ENCODE data around the gene DRGX.

The DRGX gene

GRCh38 chr10:49349390-49349789 lies 46.5 kb downstream of the DRGX start:
- TF ChIP-seq EZH2phosphoT487 (IDR thresholded peaks at IDR 0.05; ENCODE audit: low read length): no peak
- no peak for TF ChIP-seq CTCF (IDR thresholded peaks at IDR 0.05; ENCODE audit: low read length)
- TF ChIP-seq EZH2 (optimal IDR thresholded peaks at IDR 0.05; ENCODE audit: low read depth, low read length): no peak
- Histone ChIP-seq H3K79me2 (ENCODE audit: low read length) (no peaks in the 10 kb centered on the region), H3K4me3 (ENCODE audit: low read length) (no peak overlapping the region), H4K20me1 (ENCODE audit: insufficient read depth, low read length) (no peaks in the 10 kb centered on the region), H2AFZ (ENCODE audit: low read length) (no peak overlapping the region), H3K4me1 (ENCODE audit: low read length) (no peaks in the 10 kb centered on the region), H3K9ac (ENCODE audit: low read length) (no peak overlapping the region), H3K9me3 (replicated peaks; ENCODE audit: insufficient read depth, low read length) (no peaks in the 10 kb centered on the region), H3K36me3 (replicated peaks; ENCODE audit: insufficient read depth, low read length) (no peaks in the 10 kb centered on the region), H3K9me2 (replicated peaks; ENCODE audit: insufficient read depth, low read length) (no peaks in the 10 kb centered on the region), H3F3A (ENCODE audit: insufficient read depth, low read length) (no peaks in the 10 kb centered on the region), H3K4me2 (ENCODE audit: low read depth, low read length) (no peak overlapping the region), H3K27ac (ENCODE audit: low read length) (no peak overlapping the region), H3K27me3 (replicated peaks; ENCODE audit: insufficient read depth, low read length) (no peaks in the 10 kb centered on the region)
- DNase-seq: no peak

DNA sequence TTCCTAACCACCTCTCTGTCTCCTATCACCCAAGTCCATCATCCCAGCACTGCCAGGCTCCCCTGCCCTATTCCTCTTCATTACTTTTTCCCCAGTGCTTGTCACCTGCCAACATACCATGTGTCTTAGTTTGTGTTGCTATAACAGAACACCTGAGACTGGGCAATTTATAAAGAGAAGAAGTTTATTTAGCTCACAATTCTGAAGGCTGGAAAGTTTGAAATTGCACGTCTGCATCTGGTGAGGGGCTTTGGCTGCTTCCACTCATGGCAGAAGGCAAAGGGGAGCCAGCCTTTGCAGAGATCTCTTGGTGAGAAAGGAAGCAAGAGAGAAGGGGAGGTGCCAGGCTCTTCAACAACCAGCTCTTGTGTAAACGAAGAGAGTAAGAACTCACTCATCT lies 47.3 kb downstream of the DRGX start:
- Histone ChIP-seq H3K4me3 (ENCODE audit: low read length) (no peak overlapping the region), H3K9me2 (replicated peaks; ENCODE audit: insufficient read depth, low read length) (no peaks in the 10 kb centered on the region), H3K9ac (ENCODE audit: low read length) (no peak overlapping the region), H3K79me2 (ENCODE audit: low read length) (no peaks in the 10 kb centered on the region), H3F3A (ENCODE audit: insufficient read depth, low read length) (no peaks in the 10 kb centered on the region), H3K9me3 (replicated peaks; ENCODE audit: insufficient read depth, low read length) (no peaks in the 10 kb centered on the region), H3K27ac (ENCODE audit: low read length) (no peak overlapping the region), H2AFZ (ENCODE audit: low read length) (no peak overlapping the region), H4K20me1 (ENCODE audit: insufficient read depth, low read length) (no peaks in the 10 kb centered on the region), H3K4me2 (ENCODE audit: low read depth, low read length) (no peak overlapping the region), H3K36me3 (replicated peaks; ENCODE audit: insufficient read depth, low read length) (no peaks in the 10 kb centered on the region), H3K4me1 (ENCODE audit: low read length) (no peaks in the 10 kb centered on the region), H3K27me3 (replicated peaks; ENCODE audit: insufficient read depth, low read length) (no peaks in the 10 kb centered on the region)
- TF ChIP-seq EZH2phosphoT487 (IDR thresholded peaks at IDR 0.05; ENCODE audit: low read length) (no peak), CTCF (IDR thresholded peaks at IDR 0.05; ENCODE audit: low read length) (no peak), EZH2 (optimal IDR thresholded peaks at IDR 0.05; ENCODE audit: low read depth, low read length) (no peak)
- no peak for DNase-seq

GRCh38 chr10:49347827-49348226 lies 48.1 kb downstream of the DRGX start:
- no peak overlapping the region for H3K4me3 ChIP-seq (ENCODE audit: low read length)
- H2AFZ ChIP-seq (ENCODE audit: low read length): no peak overlapping the region
- no peaks in the 10 kb centered on the region for H3K9me3 ChIP-seq (replicated peaks; ENCODE audit: insufficient read depth, low read length)
- H3K27me3 ChIP-seq (replicated peaks; ENCODE audit: insufficient read depth, low read length): no peaks in the 10 kb centered on the region
- no peaks in the 10 kb centered on the region for H3K36me3 ChIP-seq (replicated peaks; ENCODE audit: insufficient read depth, low read length)
- TF ChIP-seq EZH2 (optimal IDR thresholded peaks at IDR 0.05; ENCODE audit: low read depth, low read length) (no peak), CTCF (IDR thresholded peaks at IDR 0.05; ENCODE audit: low read length) (no peak), EZH2phosphoT487 (IDR thresholded peaks at IDR 0.05; ENCODE audit: low read length) (no peak)
- no peaks in the 10 kb centered on the region for H4K20me1 ChIP-seq (ENCODE audit: insufficient read depth, low read length)
- no peak overlapping the region for H3K4me2 ChIP-seq (ENCODE audit: low read depth, low read length)
- no peaks in the 10 kb centered on the region for H3K79me2 ChIP-seq (ENCODE audit: low read length)
- DNase-seq: no peak
- no peaks in the 10 kb centered on the region for H3F3A ChIP-seq (ENCODE audit: insufficient read depth, low read length)
- no peaks in the 10 kb centered on the region for H3K9me2 ChIP-seq (replicated peaks; ENCODE audit: insufficient read depth, low read length)
- H3K4me1 ChIP-seq (ENCODE audit: low read length): no peaks in the 10 kb centered on the region
- H3K27ac ChIP-seq (ENCODE audit: low read length): no peak overlapping the region
- no peak overlapping the region for H3K9ac ChIP-seq (ENCODE audit: low read length)

Measured in MM.1S (cell line).